Measurements from ENCODE around the gene TCERG1. TPM values are rescaled to one million over a fixed set of nuclear protein-coding genes. Genes with fewer than 3 reads are reported as not detected.

TCERG1 gene
- total RNA-seq, 1 experiment from 2014 or later = 83.5 TPM

DNA sequence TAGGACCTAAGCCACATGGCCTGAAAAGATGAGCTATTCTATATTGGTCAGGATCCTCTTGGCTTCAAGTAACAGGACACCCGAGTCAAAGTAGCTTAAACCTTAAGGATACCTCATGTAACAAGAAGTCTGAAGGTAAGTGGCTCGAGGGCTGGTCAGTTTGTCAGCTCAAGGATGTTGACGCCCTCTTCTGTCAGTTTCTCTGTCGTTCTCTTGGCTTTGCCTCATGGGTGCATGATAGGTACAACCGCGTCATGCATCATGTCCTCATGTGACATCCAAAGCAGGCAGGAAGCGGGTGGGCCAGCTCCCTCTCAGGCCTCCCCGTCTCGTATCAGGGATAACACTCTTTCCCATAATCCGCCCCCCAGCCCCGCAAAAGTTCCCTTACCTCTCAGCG, 22.1 kb upstream of the TCERG1 start:
- no peaks in the 10 kb centered on the region for H3K79me2 ChIP-seq (ENCODE audit: insufficient read depth, low read length)
- no peak overlapping the region for H3K27ac ChIP-seq (ENCODE audit: low read depth, low read length)
- intact Hi-C loops (cut with micrococcal nuclease) = loop anchor here (5.0 to 10.0 kb wide), 3 partner anchors 253 to 728 kb away; no protein-coding TSS in a partner anchor
- no peaks in the 10 kb centered on the region for H3K36me3 ChIP-seq (ENCODE audit: control insufficient read depth in 1 of 2, insufficient read depth in 2 of 2, low read length in 2 of 2)
- TF ChIP-seq EGR1 (IDR thresholded peaks at IDR 0.05; ENCODE audit: low read depth) (no peak), SIN3A (IDR thresholded peaks at IDR 0.05; ENCODE audit: low read depth) (no peak), POLR2A (IDR thresholded peaks at IDR 0.05; ENCODE audit: borderline replicate concordance, extremely low read depth, insufficient read depth, insufficient read length) (no peak), ZFX (IDR thresholded peaks at IDR 0.05) (no peak), RAD21 (IDR thresholded peaks at IDR 0.05; ENCODE audit: low read depth) (peak; percentile 47; the same call in 1 of the 2 replicates)
- TF ChIP-seq, protein P1, sequence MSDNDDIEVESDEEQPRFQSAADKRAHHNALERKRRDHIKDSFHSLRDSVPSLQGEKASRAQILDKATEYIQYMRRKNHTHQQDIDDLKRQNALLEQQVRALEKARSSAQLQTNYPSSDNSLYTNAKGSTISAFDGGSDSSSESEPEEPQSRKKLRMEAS (IDR thresholded peaks at IDR 0.05) = no peak
- H3K4me3 ChIP-seq (replicated peaks in 1 of 2; ENCODE audit: low read depth in 1 of 2, low read length in 2 of 2) = no peak overlapping the region
- ATAC-seq (peak; percentile 54; the same call in 1 of the 2 replicates), DNase-seq (ENCODE audit: low read depth, low spot score) (no peak)
- H3K9me3 ChIP-seq (ENCODE audit: control insufficient read depth in 1 of 2, insufficient read depth in 1 of 2, low read depth in 1 of 2, low read length in 2 of 2) = no peaks in the 10 kb centered on the region
- no peaks in the 10 kb centered on the region for H3K9me2 ChIP-seq (ENCODE audit: insufficient read depth)
- CTCF ChIA-PET = interaction anchor here (0.9 kb wide), 1 partner anchor 135 kb away, joined by 3 read pairs; no protein-coding TSS in a partner anchor
- H3K4me2 ChIP-seq (ENCODE audit: low read length) = no peak overlapping the region
- POLR2A ChIA-PET = no interaction called here
- BruUV-seq (replicated peaks) = no TSS peak
- no peaks in the 10 kb centered on the region for H3K4me1 ChIP-seq (ENCODE audit: control insufficient read depth in 1 of 2, insufficient read depth in 2 of 2, low read length in 2 of 2)
- no peak overlapping the region for H2AFZ ChIP-seq (ENCODE audit: low read depth, low read length, poor library complexity, severe bottlenecking)
- no peak overlapping the region for H3K9ac ChIP-seq (ENCODE audit: low read length)
- RAD21 ChIA-PET (ENCODE audit: low non-redundant PET in 1 of 2, low total read pairs in 2 of 2, uncharacterized antibody in 2 of 2, unreplicated experiment in 2 of 2) = no interaction called here
- no peaks in the 10 kb centered on the region for H4K20me1 ChIP-seq (ENCODE audit: insufficient read depth)
- H3K27me3 ChIP-seq (ENCODE audit: insufficient read depth, low read length) = no peaks in the 10 kb centered on the region

DNA sequence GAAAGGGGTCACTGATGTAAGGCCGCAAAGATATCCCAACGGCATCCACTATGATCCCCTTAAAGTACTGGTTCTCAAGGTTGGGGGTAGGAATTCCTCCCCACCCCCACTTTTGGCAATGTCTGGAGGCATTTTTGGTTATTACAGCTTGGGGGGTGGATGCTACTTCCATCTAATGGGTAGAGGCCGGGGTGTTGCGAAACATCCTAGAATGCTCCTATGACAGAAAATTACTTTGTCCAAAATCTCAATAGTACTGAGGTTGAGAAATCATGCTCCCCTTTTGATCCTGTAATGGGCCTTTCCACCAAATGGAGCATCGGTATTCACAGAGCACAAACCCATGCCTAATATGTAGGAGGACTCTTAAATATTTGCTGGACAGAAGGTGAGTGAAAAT, 20.8 kb upstream of the TCERG1 start:
- ChIA-PET RAD21 (ENCODE audit: low non-redundant PET in 1 of 2, low total read pairs in 2 of 2, uncharacterized antibody in 2 of 2, unreplicated experiment in 2 of 2) (no interaction called here), CTCF (interaction anchor here (1.2 kb wide), 1 partner anchor 21 kb away, joined by 3 read pairs; the partner anchor contains the start of gene TCERG1), POLR2A (no interaction called here)
- ATAC-seq (no peak), DNase-seq (ENCODE audit: low read depth, low spot score) (no peak)
- Histone ChIP-seq H3K27me3 (ENCODE audit: insufficient read depth, low read length) (no peaks in the 10 kb centered on the region), H3K4me1 (ENCODE audit: control insufficient read depth in 1 of 2, insufficient read depth in 2 of 2, low read length in 2 of 2) (no peaks in the 10 kb centered on the region), H3K27ac (ENCODE audit: low read depth, low read length) (no peak overlapping the region), H3K9me2 (ENCODE audit: insufficient read depth) (no peaks in the 10 kb centered on the region), H3K79me2 (ENCODE audit: insufficient read depth, low read length) (no peaks in the 10 kb centered on the region), H3K4me3 (replicated peaks in 1 of 2; ENCODE audit: low read depth in 1 of 2, low read length in 2 of 2) (no peak overlapping the region), H4K20me1 (ENCODE audit: insufficient read depth) (no peaks in the 10 kb centered on the region), H3K9me3 (ENCODE audit: control insufficient read depth in 1 of 2, insufficient read depth in 1 of 2, low read depth in 1 of 2, low read length in 2 of 2) (no peaks in the 10 kb centered on the region), H3K36me3 (ENCODE audit: control insufficient read depth in 1 of 2, insufficient read depth in 2 of 2, low read length in 2 of 2) (no peaks in the 10 kb centered on the region), H3K4me2 (ENCODE audit: low read length) (no peak overlapping the region), H2AFZ (ENCODE audit: low read depth, low read length, poor library complexity, severe bottlenecking) (no peak overlapping the region), H3K9ac (ENCODE audit: low read length) (no peak overlapping the region)
- intact Hi-C loops (cut with micrococcal nuclease) = loop anchor here (5.0 to 10.0 kb wide), 3 partner anchors 254 to 729 kb away; no protein-coding TSS in a partner anchor
- BruUV-seq (replicated peaks) = no TSS peak
- TF ChIP-seq ZNF274 (IDR thresholded peaks at IDR 0.05; ENCODE audit: low read depth, low read length) = no peak
- no peak for TF ChIP-seq JUND (IDR thresholded peaks at IDR 0.05)
- TF ChIP-seq FOSL1 (IDR thresholded peaks at IDR 0.05; ENCODE audit: low read depth) = no peak
- no peak for TF ChIP-seq CEBPB (IDR thresholded peaks at IDR 0.05; ENCODE audit: low read depth)
- no peak for TF ChIP-seq YY1 (IDR thresholded peaks at IDR 0.05; ENCODE audit: extremely low read depth, insufficient replicate concordance, low read depth, low read length)
- no peak for TF ChIP-seq EZH2 (IDR thresholded peaks at IDR 0.05)
- no peak for TF ChIP-seq RAD21 (IDR thresholded peaks at IDR 0.05; ENCODE audit: low read depth)
- TF ChIP-seq EGR1 (IDR thresholded peaks at IDR 0.05; ENCODE audit: low read depth) = no peak
- no peak for TF ChIP-seq SRF (IDR thresholded peaks at IDR 0.05; ENCODE audit: low read depth)
- no peak for TF ChIP-seq SIN3A (IDR thresholded peaks at IDR 0.05; ENCODE audit: low read depth)
- no peak for TF ChIP-seq ELF1 (IDR thresholded peaks at IDR 0.05; ENCODE audit: borderline replicate concordance, low read depth)
- TF ChIP-seq, protein P2, sequence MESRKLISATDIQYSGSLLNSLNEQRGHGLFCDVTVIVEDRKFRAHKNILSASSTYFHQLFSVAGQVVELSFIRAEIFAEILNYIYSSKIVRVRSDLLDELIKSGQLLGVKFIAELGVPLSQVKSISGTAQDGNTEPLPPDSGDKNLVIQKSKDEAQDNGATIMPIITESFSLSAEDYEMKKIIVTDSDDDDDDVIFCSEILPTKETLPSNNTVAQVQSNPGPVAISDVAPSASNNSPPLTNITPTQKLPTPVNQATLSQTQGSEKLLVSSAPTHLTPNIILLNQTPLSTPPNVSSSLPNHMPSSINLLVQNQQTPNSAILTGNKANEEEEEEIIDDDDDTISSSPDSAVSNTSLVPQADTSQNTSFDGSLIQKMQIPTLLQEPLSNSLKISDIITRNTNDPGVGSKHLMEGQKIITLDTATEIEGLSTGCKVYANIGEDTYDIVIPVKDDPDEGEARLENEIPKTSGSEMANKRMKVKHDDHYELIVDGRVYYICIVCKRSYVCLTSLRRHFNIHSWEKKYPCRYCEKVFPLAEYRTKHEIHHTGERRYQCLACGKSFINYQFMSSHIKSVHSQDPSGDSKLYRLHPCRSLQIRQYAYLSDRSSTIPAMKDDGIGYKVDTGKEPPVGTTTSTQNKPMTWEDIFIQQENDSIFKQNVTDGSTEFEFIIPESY (IDR thresholded peaks at IDR 0.05; ENCODE audit: extremely low read depth, insufficient replicate concordance, low read length) = no peak
- TF ChIP-seq, protein P3, sequence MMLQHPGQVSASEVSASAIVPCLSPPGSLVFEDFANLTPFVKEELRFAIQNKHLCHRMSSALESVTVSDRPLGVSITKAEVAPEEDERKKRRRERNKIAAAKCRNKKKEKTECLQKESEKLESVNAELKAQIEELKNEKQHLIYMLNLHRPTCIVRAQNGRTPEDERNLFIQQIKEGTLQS (IDR thresholded peaks at IDR 0.05) = no peak
- no peak for TF ChIP-seq POLR2A (IDR thresholded peaks at IDR 0.05; ENCODE audit: borderline replicate concordance, extremely low read depth, insufficient read depth, insufficient read length)
- TF ChIP-seq ZFX (IDR thresholded peaks at IDR 0.05) = no peak
- TF ChIP-seq, protein P4, sequence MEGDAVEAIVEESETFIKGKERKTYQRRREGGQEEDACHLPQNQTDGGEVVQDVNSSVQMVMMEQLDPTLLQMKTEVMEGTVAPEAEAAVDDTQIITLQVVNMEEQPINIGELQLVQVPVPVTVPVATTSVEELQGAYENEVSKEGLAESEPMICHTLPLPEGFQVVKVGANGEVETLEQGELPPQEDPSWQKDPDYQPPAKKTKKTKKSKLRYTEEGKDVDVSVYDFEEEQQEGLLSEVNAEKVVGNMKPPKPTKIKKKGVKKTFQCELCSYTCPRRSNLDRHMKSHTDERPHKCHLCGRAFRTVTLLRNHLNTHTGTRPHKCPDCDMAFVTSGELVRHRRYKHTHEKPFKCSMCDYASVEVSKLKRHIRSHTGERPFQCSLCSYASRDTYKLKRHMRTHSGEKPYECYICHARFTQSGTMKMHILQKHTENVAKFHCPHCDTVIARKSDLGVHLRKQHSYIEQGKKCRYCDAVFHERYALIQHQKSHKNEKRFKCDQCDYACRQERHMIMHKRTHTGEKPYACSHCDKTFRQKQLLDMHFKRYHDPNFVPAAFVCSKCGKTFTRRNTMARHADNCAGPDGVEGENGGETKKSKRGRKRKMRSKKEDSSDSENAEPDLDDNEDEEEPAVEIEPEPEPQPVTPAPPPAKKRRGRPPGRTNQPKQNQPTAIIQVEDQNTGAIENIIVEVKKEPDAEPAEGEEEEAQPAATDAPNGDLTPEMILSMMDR (IDR thresholded peaks at IDR 0.05 in 2 of 3, conservative IDR thresholded peaks at IDR 0.05 in 1 of 3; ENCODE audit: borderline replicate concordance in 1 of 3, insufficient read depth in 1 of 3, low read depth in 2 of 3, low read length in 2 of 3) = no peak

All from HCT116 (cell line).